Activated T-cell treated with anti-CD3 and anti-CD28 coated beads for 1 hour (primary cell): Measurements from ENCODE around the gene RFPL1.

Source experiments
- DNase-seq: peaks from one replicate; pipeline ENCODE4 v3.0.0-alpha.2; 2020; ENCODE audit warnings: low read depth

Gene RFPL1

GRCh38 chr22:29443452-29443851, 5.1 kb downstream of the RFPL1 start:
- DNase-seq, result no peak

GRCh38 chr22:29443861-29444792, 5.7 kb downstream of the RFPL1 start:
- DNase-seq, result no peak

GRCh38 chr22:29445508-29445907, 7.1 kb downstream of the RFPL1 start:
- DNase-seq, result no peak

- DNase-seq, result no peak
Measured at GRCh38 chr22:29447906-29448305, 9.5 kb downstream of the RFPL1 start.

GRCh38 chr22:29449296-29449875, 11.0 kb downstream of the RFPL1 start:
- DNase-seq, result no peak

DNA sequence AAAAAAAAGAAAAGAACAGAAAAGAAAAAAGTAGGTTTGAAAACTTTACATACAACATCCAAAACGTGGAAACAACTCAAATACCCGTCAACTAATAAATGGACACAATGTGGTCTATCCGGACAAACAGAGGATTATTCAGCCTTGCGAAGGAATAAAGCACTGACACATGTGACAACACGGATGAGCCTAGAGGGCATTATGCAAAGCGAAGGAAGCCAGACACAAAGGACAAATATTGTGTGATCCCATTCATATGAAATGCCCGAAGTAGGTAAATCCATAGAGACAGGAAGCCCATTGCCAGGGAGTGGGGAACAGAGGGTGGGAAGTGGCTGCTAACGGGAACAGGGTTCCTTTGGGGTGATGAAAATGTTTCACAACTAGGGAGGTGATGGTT, 11.8 kb downstream of the RFPL1 start:
- DNase-seq, result no peak

DNA sequence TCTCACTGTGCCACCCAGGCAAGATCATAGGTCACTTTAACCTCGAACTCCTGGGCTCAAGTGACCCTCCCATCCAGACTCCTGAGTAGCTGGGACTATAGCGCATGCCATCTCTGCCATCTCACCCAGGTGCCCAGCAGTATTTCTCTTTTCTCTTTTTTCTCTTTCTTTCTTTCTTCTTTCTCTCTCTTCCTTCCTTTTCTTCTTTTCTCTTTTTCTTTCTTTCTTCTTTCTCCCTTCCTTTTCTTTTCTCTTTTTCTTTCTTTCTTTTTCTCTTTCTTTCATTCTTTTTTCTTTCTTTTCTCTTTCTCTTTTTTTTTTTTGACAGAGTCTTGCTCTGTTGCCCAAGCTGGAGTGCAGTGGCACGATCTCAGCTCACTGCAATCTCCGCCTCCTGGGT, 13.5 kb downstream of the RFPL1 start:
- DNase-seq, result no peak

- DNase-seq, result no peak
Measured at GRCh38 chr22:29454276-29454675, 15.9 kb downstream of the RFPL1 start.

GRCh38 chr22:29456211-29456671, 17.9 kb downstream of the RFPL1 start:
- DNase-seq, result no peak

DNA sequence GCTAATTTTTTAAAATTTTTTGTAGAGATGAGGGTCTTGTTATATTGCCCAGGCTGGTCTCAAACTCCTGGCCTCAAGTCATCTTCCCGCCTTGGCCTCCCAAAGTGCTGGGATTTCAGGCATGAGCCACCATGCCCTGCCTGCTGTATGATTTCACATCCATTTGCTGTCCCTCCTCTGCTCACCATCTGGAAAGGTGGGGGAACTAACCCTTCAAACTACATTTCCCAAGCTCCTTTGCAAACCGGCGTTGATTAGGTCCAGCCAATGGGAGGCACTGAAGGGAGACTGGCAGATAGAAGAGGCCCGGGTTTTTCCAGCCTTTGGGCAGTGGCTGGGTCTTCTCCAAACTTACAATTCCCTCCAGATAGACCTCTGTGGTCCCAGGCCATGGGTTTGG, 19.3 kb downstream of the RFPL1 start:
- no peak for DNase-seq

GRCh38 chr22:29458551-29458950, 20.2 kb downstream of the RFPL1 start:
- no peak for DNase-seq

- DNase-seq, result no peak
Measured at GRCh38 chr22:29459773-29460172, 21.4 kb downstream of the RFPL1 start.

DNA sequence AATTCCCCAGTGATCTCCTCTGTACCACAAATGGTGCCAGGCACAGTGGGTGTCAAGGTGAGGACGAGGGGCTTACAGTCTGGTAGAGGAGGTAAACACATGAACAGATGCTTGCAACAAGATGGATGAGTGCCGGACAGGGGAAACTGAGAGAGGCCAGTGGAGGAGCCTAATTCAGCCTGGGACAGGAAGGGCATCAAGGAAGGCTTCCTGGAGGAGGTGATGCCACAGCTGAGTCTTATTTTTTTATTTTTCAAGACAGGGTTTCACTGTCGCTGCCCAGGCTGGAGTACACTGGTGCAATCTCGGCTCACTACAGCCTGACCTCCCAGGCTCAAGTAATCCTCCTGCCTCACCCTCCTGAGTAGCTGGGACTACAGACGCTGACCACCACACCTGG, 22.9 kb downstream of the RFPL1 start:
- DNase-seq, result no peak

GRCh38 chr22:29463629-29464028, 25.2 kb downstream of the RFPL1 start:
- no peak for DNase-seq

DNA sequence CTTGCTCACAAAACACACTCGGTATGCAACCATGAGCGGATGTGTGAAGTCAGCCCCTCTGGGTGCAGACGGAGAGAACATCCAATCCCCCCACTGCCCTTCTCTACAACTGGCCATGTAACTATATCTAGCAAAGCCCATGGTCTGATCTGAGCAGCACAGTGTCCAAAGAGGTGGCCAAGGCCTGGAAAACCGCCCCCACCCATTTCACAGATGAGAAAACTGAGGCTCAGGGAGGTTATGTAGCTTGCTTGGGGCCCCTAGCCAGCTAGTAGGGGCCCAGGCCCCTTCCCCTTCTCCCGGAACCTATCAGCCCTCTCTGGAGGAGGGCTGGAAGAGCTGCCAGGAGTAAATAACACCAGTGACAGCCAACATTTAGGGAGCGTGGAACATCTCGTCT, 26.2 kb downstream of the RFPL1 start:
- no peak for DNase-seq

DNA sequence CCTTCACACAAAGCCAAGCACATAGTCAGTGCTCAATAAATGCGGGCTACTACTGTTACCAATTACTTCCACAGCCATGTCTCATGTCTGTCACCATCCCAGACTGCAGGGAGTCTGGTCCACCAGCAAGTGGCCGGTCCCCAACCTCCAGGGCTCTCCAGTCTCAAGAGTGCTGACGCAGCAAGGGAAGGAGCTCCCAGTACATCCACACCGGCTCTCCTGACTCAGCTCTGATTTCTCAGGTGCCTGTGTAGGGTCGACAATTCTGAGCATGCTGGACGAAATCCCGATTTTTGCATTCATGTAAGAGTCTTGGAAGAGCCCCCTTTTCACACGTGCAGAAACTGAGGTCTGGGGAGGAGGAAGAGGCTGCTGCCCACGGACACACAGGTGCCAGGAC, 31.4 kb downstream of the RFPL1 start:
- DNase-seq, result no peak

DNA sequence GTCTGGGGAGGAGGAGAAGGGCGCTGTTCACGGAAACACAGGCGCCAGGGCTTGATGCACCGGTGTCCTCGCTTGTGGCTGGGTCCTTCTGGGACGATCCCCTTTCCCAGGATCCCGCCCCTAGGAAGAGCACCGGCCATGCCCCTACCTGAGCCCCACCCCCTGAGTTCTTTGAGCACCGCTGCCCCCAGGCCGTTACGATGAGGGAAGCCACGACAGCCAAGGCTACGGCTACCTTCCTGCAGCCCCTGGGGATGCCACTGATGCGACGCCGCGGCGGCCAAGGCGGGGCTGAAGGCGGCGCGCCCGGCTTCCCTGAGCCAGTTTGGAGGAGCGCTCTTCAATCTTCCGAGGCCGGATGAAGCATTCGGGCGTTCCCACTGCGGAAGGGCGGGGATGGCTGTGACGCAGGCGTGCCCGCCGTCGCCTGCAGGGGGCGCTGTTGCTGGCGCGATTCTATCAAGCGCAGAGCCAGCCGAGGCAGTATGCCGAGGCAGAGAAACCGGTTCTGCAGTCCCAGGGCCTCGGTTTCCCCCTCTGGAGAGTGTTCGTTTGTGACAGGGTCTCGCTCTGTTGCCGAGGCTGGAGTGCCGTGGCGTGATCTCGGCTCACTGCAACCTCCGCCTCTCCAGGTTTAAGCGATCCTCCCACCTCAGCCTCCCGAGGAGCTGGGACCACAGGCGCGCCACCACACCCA, 31.9 kb downstream of the RFPL1 start:
- DNase-seq, result peak; percentile 49

GRCh38 chr22:29473001-29473400, 34.6 kb downstream of the RFPL1 start:
- no peak for DNase-seq

- DNase-seq, result no peak
Measured at GRCh38 chr22:29475550-29475949, 37.2 kb downstream of the RFPL1 start.

GRCh38 chr22:29476116-29476515, 37.7 kb downstream of the RFPL1 start:
- no peak for DNase-seq

DNA sequence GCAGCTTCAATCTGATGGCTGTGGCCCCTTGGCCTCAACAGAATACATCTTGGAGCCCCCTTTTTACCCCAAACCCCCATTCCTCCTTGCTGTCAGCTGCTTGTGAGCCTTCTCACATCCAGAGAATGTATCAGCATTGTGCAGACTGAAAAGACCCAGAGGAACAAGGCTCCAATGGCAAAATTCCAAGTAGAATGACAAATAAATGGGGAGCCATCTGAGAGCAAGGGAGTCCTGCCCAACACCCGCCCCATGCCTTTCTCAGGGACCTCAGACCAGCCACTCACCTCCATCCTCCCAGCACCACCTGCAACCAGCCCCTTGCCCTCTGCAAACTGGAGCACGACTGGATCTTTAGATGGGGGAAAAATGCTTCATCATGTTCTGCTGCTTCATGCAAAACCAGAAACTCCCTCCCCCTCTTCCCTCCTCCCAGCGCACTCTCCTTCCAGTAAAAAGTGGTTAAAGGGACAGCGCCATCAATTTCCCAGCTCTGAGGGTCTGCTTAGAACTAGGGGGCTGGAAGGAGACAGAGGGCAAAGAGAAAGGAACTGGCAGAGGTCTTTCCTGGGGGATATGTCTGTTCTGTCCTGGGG, 39.4 kb downstream of the RFPL1 start:
- no peak for DNase-seq
